H9 (cell line): Measurements from ENCODE around the gene ADAMTSL2. TPM values are rescaled to one million over a fixed set of nuclear protein-coding genes. Genes with fewer than 3 reads are reported as not detected.

Source experiments
- DNase-seq: peaks from one replicate; pipeline ENCODE4 v3.0.0-alpha.2; 2017
- H2AFZ ChIP-seq: one replicate; pipeline ENCODE4 v1.6.1; 2013; ENCODE audit warnings: mild to moderate bottlenecking, low read length, control low read depth, moderate library complexity
- H2AK5ac ChIP-seq: 2 replicates; pipeline ENCODE4 v1.6.1; 2013; ENCODE audit warnings: low read length, control low read depth, mixed read lengths; ENCODE audit not compliant: insufficient read length
- H2BK120ac ChIP-seq: one replicate; pipeline ENCODE4 v1.6.1; 2013; ENCODE audit warnings: low read depth, mild to moderate bottlenecking, low read length, control low read depth, inconsistent platforms; ENCODE audit not compliant: poor library complexity, severe bottlenecking
- H2BK12ac ChIP-seq: 2 replicates; pipeline ENCODE4 v1.6.1; 2013; ENCODE audit warnings: low read length, control low read depth, mixed read lengths, low read depth; ENCODE audit not compliant: insufficient read length
- H2BK15ac ChIP-seq: 2 replicates; pipeline ENCODE4 v1.6.1; 2013; ENCODE audit warnings: low read depth, low read length, control low read depth
- H2BK20ac ChIP-seq: one replicate; pipeline ENCODE4 v1.6.1; 2013; ENCODE audit warnings: low read depth, mild to moderate bottlenecking, low read length, control low read depth, inconsistent platforms; ENCODE audit not compliant: poor library complexity, severe bottlenecking
- H2BK5ac ChIP-seq: 2 replicates; pipeline ENCODE4 v1.6.1; 2013; ENCODE audit warnings: low read length, control low read depth, mixed read lengths; ENCODE audit not compliant: insufficient read length
- H3K14ac ChIP-seq: 2 replicates; pipeline ENCODE4 v1.6.1; 2013; ENCODE audit warnings: low read length, control low read depth; ENCODE audit not compliant: insufficient read depth
- H3K18ac ChIP-seq: 2 replicates; pipeline ENCODE4 v1.6.1; 2013; ENCODE audit warnings: low read depth, mild to moderate bottlenecking, mixed read lengths, low read length, control low read depth; ENCODE audit not compliant: insufficient read length
- H3K23ac ChIP-seq: 2 replicates; pipeline ENCODE4 v1.6.1; 2013; ENCODE audit warnings: low read length, control low read depth, mixed read lengths, low read depth; ENCODE audit not compliant: insufficient read length
- H3K23me2 ChIP-seq: 2 replicates; pipeline ENCODE4 v1.6.1; 2013; ENCODE audit warnings: low read depth, mild to moderate bottlenecking, mixed read lengths, low read length, control low read depth; ENCODE audit not compliant: insufficient read length, poor library complexity, severe bottlenecking
- H3K27ac ChIP-seq: 2 replicates; pipeline ENCODE4 v1.5.1; 2013; ENCODE audit warnings: low read length, control low read depth, mixed read lengths, low read depth; ENCODE audit not compliant: insufficient read length
- H3K27me3 ChIP-seq: 2 replicates; pipeline ENCODE4 v1.6.1; 2013; ENCODE audit warnings: low read length, control low read depth, inconsistent platforms; ENCODE audit not compliant: insufficient read depth
- H3K4ac ChIP-seq: 2 replicates; pipeline ENCODE4 v1.6.1; 2013; ENCODE audit warnings: low read depth, mild to moderate bottlenecking, control low read depth, inconsistent platforms, low read length, moderate library complexity
- H3K4me1 ChIP-seq: 2 replicates; pipeline ENCODE4 v1.6.1; 2013; ENCODE audit warnings: low read length, control low read depth, inconsistent platforms; ENCODE audit not compliant: insufficient read depth
- H3K4me2 ChIP-seq: 2 replicates; pipeline ENCODE4 v1.6.1; 2013; ENCODE audit warnings: low read length, control low read depth, mixed read lengths; ENCODE audit not compliant: insufficient read length, insufficient read depth
- H3K56ac ChIP-seq: 2 replicates; pipeline ENCODE4 v1.6.1; 2013; ENCODE audit warnings: low read depth, mild to moderate bottlenecking, mixed read lengths, low read length, control low read depth; ENCODE audit not compliant: insufficient read length
- H3K79me1 ChIP-seq: 2 replicates; pipeline ENCODE4 v1.6.1; 2013; ENCODE audit warnings: low read depth, mild to moderate bottlenecking, moderate library complexity, low read length, control low read depth, inconsistent platforms; ENCODE audit not compliant: insufficient read depth, poor library complexity, severe bottlenecking
- H3K79me2 ChIP-seq: 2 replicates; pipeline ENCODE4 v1.6.1; 2013; ENCODE audit warnings: low read length, control low read depth, inconsistent platforms; ENCODE audit not compliant: insufficient read depth
- H3K9ac ChIP-seq: 2 replicates; pipeline ENCODE4 v1.6.1; 2013; ENCODE audit warnings: low read length, control low read depth, mixed read lengths; ENCODE audit not compliant: insufficient read length; ENCODE audit errors: extremely low read depth
- H3K9me3 ChIP-seq: one replicate; pipeline ENCODE4 v1.6.1; 2013; ENCODE audit warnings: low read depth, low read length, inconsistent platforms; ENCODE audit not compliant: control insufficient read depth
- H3T11ph ChIP-seq: one replicate; pipeline ENCODE4 v1.6.1; 2013; ENCODE audit warnings: mild to moderate bottlenecking, low read length, control low read depth, inconsistent platforms
- H4K20me1 ChIP-seq: one replicate; pipeline ENCODE4 v1.6.1; 2013; ENCODE audit not compliant: control insufficient read depth, insufficient read length, insufficient read depth
- H4K5ac ChIP-seq: 2 replicates; pipeline ENCODE4 v1.6.1; 2013; ENCODE audit warnings: low read depth, mild to moderate bottlenecking, mixed read lengths, low read length, control low read depth; ENCODE audit not compliant: insufficient read length
- H4K8ac ChIP-seq: replicated peaks from 2 replicates; pipeline ENCODE4 v1.6.1; 2013; ENCODE audit warnings: low read length, control low read depth, mixed read lengths, low read depth; ENCODE audit not compliant: insufficient read length
- H4K91ac ChIP-seq: 2 replicates; pipeline ENCODE4 v1.6.1; 2013; ENCODE audit warnings: low read depth, mild to moderate bottlenecking, moderate library complexity, mixed read lengths, low read length, control low read depth; ENCODE audit not compliant: insufficient read length
- H3K27ac Mint-ChIP-seq, 3 experiments: 2 replicates in 2 of 3; 3 replicates in 1 of 3; pipeline ENCODE4 v1.8.0; 2020 to 2021; ENCODE audit warnings: mixed read lengths in 3 of 3, mild to moderate bottlenecking in 1 of 3, moderate library complexity in 1 of 3
- H3K27me3 Mint-ChIP-seq: 2 replicates; pipeline ENCODE4 v1.8.0; 2021; ENCODE audit warnings: low read depth, mild to moderate bottlenecking, moderate library complexity, mixed read lengths
- H3K36me3 Mint-ChIP-seq, 3 experiments: 2 replicates in 2 of 3; 3 replicates in 1 of 3; pipeline ENCODE4 v1.8.0; 2020 to 2021; ENCODE audit warnings: low read depth in 3 of 3, mixed read lengths in 3 of 3; ENCODE audit not compliant: insufficient read depth in 1 of 3
- H3K4me1 Mint-ChIP-seq, 2 experiments: 2 replicates each; pipeline ENCODE4 v1.8.0; 2020; ENCODE audit warnings: mixed read lengths in 2 of 2
- H3K4me3 Mint-ChIP-seq, 2 experiments: 2 replicates in 1 of 2; 3 replicates in 1 of 2; pipeline ENCODE4 v1.8.0; 2020 to 2021; ENCODE audit warnings: mild to moderate bottlenecking in 2 of 2, mixed read lengths in 2 of 2, moderate library complexity in 1 of 2
- H3K9me3 Mint-ChIP-seq, 2 experiments: 2 replicates in 1 of 2; 3 replicates in 1 of 2; pipeline ENCODE4 v1.8.0; 2020; ENCODE audit warnings: mild to moderate bottlenecking in 2 of 2, mixed read lengths in 2 of 2, moderate library complexity in 1 of 2
- WGBS: extraction: QIAGEN DNeasy Blood & Tissue Kit; methylation state at CpG from one replicate; pipeline ENCODE4 v1.1.7; 2013; ENCODE audit warnings: missing lambda C conversion rate, low lambda C conversion rate, mixed read lengths; ENCODE audit not compliant: insufficient read length; ENCODE audit errors: extremely low coverage; 5-methylcytosine and 5-hydroxymethylcytosine counted together
- total RNA-seq: library from RNA; stranded (reverse); gene quantifications from 2 replicates; pipeline ENCODE4 v1.2.1, GENCODE V29; 2021
- TF ChIP-seq, protein P1 (sequence below): fragments of 200-600 bp; sonication (generic); conservative IDR thresholded peaks from 3 replicates; pipeline ENCODE4 v1.8.0; 2021; ENCODE audit warnings: antibody characterized with exemption, mild to moderate bottlenecking

Gene ADAMTSL2
- total RNA-seq, 1 experiment from 2014 or later = 0.61 TPM

DNA sequence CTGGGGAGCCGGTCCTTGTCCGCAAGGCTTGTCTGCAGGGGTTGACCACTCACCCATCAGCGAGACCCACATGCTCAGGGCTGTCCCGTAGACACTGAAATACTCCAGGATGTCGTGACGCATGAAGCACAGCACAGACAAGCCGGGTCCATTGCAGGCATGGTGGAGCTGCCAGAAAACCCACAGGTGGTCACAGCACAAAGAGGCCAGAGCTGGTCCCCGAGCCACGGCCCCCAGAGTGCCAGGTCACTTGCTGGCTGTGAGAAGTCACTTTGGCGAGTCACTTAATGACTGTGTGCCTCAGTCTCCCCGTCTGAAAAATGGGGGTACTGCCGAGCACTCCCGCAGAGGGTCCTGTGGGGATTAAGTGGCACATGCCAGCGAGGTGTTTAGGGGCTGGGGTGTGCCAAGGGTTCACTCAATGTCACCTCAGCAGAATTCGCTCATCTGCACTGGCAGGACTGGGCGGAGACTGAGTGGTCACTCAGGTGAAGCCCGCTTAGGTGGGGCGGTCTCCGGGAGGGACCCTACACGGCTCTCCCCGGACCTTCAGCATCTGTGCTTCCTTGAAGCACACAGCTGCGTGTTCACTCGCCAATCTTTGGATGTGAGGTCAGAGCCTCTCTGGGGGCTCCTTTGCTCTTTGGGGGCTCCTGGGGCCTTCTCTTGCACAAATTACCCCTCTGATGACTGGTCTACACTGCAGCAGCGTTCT is 14.2 kb upstream of the ADAMTSL2 start:
- no peak overlapping the region for H4K8ac ChIP-seq
- H3K4ac ChIP-seq = no peak overlapping the region
- no peak overlapping the region for H3K23ac ChIP-seq
- no peak overlapping the region for H3K9ac ChIP-seq
- no peaks in the 10 kb centered on the region for H3K9me3 Mint-ChIP-seq
- H3K56ac ChIP-seq = no peak overlapping the region
- H3K4me1 ChIP-seq = no peaks in the 10 kb centered on the region
- no peak overlapping the region for H3T11ph ChIP-seq
- no peak overlapping the region for H3K4me2 ChIP-seq
- H2AFZ ChIP-seq = no peak overlapping the region
- no peak overlapping the region for H2BK12ac ChIP-seq
- no peak overlapping the region for H2BK20ac ChIP-seq
- no peaks in the 10 kb centered on the region for H3K79me2 ChIP-seq
- H3K79me1 ChIP-seq = no peaks in the 10 kb centered on the region
- H3K36me3 Mint-ChIP-seq = no peaks in the 10 kb centered on the region
- no peaks in the 10 kb centered on the region for H3K27me3 ChIP-seq
- H4K20me1 ChIP-seq = no peaks in the 10 kb centered on the region
- no peak overlapping the region for H2BK5ac ChIP-seq
- no peaks in the 10 kb centered on the region for H3K9me3 ChIP-seq
- no peak overlapping the region for H2AK5ac ChIP-seq
- no peak overlapping the region for H2BK15ac ChIP-seq
- no peak overlapping the region for H3K18ac ChIP-seq
- H4K5ac ChIP-seq = no peak overlapping the region
- no peak overlapping the region for H3K27ac ChIP-seq
- H3K27ac Mint-ChIP-seq = no peak overlapping the region
- 0 out of 4 replicates have a peak, but pooled peaks cover 0 to 3% of the 10 kb centered on the region in 2 experiments for H3K4me1 Mint-ChIP-seq
- no CpG with 5 or more reads among the region's 24 CpGs for WGBS
- peaks cover 11% of the 10 kb centered on the region for H3K27me3 Mint-ChIP-seq
- H3K23me2 ChIP-seq = no peaks in the 10 kb centered on the region
- H4K91ac ChIP-seq = no peak overlapping the region
- no peak overlapping the region; the same call in 1 of the 2 replicates for H3K14ac ChIP-seq
- DNase-seq = no peak
- TF ChIP-seq, protein P1, sequence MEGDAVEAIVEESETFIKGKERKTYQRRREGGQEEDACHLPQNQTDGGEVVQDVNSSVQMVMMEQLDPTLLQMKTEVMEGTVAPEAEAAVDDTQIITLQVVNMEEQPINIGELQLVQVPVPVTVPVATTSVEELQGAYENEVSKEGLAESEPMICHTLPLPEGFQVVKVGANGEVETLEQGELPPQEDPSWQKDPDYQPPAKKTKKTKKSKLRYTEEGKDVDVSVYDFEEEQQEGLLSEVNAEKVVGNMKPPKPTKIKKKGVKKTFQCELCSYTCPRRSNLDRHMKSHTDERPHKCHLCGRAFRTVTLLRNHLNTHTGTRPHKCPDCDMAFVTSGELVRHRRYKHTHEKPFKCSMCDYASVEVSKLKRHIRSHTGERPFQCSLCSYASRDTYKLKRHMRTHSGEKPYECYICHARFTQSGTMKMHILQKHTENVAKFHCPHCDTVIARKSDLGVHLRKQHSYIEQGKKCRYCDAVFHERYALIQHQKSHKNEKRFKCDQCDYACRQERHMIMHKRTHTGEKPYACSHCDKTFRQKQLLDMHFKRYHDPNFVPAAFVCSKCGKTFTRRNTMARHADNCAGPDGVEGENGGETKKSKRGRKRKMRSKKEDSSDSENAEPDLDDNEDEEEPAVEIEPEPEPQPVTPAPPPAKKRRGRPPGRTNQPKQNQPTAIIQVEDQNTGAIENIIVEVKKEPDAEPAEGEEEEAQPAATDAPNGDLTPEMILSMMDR = no peak
- no peak overlapping the region for H3K4me3 Mint-ChIP-seq
- no peak overlapping the region for H2BK120ac ChIP-seq
